Iris pigment epithelial cell (primary cell): ENCODE results near the gene ABR.

Source experiments
- DNase-seq: peaks from one replicate; pipeline ENCODE4 v3.0.0-alpha.2; 2011; ENCODE audit warnings: low read depth

The ABR gene

GRCh38 chr17:1179818-1180742, at the start of gene ABR:
Gene ABR (minus strand): TSS chr17:1179981. CDS start chr17:1179727, 254 bp downstream.
- DNase-seq, result no peak

GRCh38 chr17:1229349-1229899, 49.6 kb upstream of the ABR start:
- DNase-seq, result peak; percentile 24

DNA sequence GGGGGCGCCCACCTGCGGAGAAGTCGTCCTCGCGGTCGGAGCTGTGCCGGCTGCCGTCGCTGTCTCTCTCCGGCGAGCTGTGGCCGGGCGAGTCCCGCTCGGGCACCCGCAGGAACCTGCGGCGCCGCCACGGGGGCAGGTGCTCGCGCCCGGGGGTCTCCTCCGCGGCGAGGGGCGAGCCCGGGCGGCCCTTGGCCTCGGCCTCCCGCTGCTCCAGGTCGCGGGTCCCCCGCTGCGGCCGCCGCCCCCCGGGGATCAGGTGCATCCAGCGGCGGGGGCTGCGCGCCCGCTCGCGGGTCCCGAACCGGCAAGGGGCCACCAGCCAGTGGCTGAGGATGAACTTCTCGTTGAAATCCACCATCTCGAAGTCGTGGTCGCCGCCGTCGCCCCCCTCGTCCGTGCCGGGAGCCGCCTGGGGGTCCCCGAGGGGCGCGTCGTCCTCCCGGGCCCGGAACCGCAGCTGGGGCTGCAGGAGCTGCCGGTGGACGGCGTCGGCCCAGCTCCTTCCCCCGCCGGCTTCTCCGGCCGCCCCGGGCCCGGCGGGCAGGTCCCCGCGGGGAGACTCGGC, 49.1 kb upstream of the ABR start:
- no peak for DNase-seq

GRCh38 chr17:1227917-1228780, 48.4 kb upstream of the ABR start:
- peak; percentile 14 for DNase-seq

DNA sequence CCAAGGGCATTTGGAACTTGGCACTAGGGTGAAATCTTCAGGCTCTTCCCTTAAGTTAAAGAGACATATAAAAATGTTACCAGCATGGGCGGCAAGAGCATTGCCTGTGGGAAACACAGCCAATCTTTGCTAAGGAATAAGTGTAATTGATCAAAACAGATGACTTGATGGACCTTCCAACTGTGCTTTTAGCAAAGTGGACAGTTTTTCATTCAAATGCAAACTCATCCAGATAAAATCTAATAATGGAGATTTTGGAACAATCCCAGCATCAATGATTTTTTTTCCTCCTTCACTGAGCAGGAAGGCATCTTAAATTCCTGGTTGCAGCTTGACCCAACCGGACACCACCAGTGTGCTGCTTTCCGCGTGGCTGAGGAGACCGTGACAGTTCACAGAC, 47.6 kb upstream of the ABR start:
- DNase-seq, result no peak

DNA sequence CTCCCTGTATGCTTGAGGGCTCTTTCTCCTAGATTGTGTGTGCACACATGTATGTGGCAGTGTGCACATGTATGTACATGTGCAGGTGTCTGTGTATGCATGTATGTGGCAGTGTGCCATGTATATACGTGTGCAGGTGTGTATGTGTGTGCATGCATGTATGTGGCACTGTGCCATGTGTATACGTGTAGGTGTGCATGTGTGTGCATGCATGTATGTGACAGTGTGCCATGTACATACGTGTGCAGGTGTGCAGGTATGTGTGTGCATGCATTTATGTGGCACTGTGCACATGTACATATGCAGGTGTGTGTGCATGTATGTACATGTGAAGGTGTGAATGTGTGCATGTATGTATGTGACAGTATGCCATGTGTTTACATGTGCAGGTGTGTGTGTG, 46.5 kb upstream of the ABR start:
- no peak for DNase-seq

DNA sequence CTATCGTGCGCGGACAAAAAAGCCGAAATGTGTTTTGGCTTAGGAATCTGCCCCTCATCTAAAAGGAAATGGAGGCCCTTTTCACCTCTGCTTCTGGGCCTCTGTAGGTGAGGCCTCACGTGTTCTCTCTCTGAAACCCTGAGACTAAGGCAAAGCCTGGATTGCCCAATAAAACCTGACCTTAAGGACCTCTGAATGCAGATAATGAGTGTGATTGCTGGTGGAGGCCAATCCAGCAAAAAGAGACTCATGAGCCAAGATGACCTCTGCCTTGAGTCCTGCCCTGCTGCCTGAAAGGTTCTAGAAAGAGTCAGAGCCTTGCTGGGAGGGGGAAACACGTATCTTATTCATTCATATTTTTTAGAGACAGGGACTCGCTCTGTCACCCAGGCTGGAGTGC, 44.5 kb upstream of the ABR start:
- DNase-seq, result no peak

DNA sequence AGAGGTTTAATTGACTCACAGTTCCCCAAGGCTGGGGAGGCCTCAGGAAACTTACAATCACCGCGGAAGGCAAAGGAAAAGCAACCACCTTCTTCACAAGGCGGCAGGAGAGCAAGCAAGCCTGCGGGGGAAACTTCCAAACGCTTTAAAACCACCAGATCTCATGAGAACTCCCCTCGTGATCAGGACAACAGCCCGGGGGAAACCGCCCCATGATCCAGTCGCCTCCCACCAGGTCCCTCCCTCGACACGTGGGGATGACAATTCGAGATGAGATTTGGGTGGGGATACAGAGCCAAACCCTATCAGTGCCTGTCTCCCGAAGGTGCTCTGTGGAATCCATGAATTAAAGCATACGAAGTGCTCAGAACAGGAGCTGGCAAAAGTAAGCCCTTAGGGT, 43.9 kb upstream of the ABR start:
- no peak for DNase-seq

- peak; percentile 17 for DNase-seq
Measured at GRCh38 chr17:1222321-1222720, 42.5 kb upstream of the ABR start.

- no peak for DNase-seq
Measured at GRCh38 chr17:1221209-1221608, 41.4 kb upstream of the ABR start.

DNA sequence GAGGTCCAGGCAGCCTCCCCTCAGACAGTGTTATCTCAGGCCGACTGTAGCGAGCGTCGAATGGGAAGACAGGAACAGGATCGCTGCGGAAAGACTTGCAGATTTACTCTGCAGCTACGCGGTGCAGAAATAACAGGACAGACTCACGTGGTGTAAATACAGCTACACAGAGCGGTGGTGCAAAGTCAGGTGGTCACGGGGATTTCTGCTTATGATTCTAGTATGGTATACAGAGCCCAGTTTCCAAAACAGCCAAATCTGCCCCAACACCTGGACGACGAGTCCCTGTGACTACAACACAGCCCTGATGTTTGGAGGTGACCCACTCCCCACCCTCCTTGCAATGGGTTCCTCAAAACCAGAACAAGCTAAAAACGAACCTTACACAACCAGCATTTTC, 40.6 kb upstream of the ABR start:
- no peak for DNase-seq

DNA sequence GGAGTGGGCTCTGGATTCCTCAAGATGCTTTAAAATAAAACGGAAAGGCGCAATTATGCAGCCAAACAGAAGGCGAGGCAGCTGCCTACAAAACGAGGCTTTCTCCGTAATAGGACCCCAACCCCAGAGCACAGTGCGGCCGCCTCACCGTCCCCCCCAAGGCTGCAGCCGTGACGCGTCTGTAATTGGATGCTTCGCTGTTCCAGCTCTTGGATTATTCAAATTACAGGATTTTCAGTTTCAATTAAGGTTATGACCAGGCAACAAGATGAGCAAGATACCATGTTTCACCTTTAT, 37.3 kb upstream of the ABR start:
- DNase-seq, result no peak

DNA sequence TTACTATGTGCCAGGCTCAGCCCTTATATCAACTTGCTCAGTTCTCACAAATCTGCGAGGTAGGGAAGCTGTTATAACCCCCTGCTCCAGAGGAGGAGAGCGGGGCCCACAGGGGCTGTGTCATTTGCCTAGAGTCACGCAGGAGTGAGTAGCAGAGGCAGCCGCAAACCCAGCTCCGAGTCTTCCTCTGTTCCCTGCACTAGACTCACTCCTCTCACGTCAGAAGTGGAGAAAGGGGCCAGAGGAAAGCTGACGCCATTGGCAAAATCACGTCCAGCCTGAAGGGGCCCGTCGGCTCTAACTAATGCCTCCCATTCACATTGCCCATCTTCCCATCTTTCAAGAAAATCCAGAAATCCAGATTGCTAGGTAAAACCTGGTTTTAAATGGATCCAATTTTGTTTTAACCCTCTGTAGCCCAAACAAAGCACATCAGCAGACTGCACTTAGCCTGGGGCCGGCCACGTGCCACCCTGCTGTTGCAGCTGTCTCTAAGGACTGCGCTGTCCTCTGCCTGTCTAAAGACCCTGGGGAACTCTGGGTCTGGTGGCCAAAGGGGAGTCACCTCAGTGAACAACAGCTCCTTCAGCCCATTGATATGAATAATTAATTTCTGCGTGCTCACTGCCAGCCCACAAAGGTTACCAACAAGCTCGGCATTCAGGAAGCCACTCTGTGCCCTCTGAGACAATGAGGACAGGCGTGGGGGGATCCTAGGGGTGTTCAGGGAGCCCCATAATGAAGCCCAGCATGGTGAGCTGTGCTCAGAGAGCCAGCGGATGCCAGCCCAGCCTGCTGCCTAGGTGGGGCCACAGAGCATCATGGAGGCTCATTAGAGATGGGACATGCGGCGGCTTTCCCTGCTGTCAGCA, 36.7 kb upstream of the ABR start:
- DNase-seq, result no peak

GRCh38 chr17:1212946-1213345, 33.2 kb upstream of the ABR start:
- no peak for DNase-seq

DNA sequence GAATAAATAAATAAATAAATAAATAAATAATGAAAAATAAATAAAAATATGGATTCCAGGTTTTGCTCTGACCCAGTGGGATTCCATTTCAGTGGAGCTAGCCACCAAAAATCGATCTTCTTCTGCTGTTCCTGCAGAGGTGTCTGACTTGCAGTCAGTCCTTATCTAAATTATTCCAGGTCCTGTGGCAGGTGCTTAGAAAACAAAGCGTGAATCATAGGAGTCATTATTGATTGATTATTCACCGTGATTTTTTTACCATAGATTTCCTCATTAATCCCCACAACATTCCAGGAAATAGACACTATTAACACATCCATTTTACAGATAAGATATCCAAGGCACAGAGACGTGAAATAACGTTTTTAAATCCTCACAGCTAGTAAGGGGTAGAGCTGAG, 31.5 kb upstream of the ABR start:
- DNase-seq, result no peak

- DNase-seq, result no peak
Measured at GRCh38 chr17:1208966-1209365, 29.2 kb upstream of the ABR start.

DNA sequence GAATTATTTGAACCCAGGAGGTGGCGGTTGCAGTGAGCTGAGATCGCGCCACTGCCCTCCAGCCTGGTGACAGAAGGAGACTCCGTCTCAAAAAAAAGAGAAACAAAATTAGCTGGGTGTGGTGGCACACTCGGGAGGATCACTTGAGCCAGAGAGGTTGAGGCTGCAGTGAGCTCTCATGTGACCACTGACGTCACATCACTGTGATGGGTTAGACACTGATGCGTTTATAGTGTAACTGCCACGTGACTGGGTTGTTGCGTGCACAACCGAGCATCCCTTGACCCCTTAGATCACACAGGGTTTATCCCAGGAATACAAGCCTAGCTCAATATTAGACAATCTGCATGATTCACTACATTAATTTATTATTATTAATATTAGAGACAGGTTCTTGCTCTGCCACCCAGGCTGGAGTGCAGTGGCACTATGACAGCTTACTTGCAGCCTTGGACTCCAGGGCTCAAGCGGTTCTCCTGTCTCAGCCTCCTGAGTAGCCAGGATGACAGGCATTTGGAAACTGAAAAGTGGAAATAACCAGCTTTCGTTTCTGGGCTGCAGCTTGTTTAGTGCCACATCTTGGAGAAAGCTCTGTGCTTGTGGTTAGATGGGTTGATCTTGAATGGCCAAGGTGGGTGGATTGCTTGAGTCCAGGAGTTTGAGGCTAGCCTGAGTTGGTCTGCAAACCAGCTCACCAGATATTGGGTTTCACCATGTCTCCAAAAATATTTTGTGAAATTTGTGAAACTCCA, 26.4 kb upstream of the ABR start:
- no peak for DNase-seq

GRCh38 chr17:1203967-1204291, 24.1 kb upstream of the ABR start:
- no peak for DNase-seq

- DNase-seq, result peak; percentile 73
Measured at GRCh38 chr17:1203111-1203966, 23.6 kb upstream of the ABR start.

- DNase-seq, result no peak
Measured at GRCh38 chr17:1202291-1202690, 22.5 kb upstream of the ABR start.
